ENCODE results near the gene GPR156.
"Not testable (repeated sequence)": the region's sequence is repeated elsewhere in the genome, so short reads cannot be mapped to it uniquely, and the experiment has no call there.

The GPR156 gene

GRCh38 chr3:120245386-120245785 lies 39.6 kb downstream of the GPR156 start:
- TF ChIP-seq CTCF (conservative IDR thresholded peaks at IDR 0.05; ENCODE audit: low read length) = no peak
- no peak overlapping the region for H3K4me3 ChIP-seq (ENCODE audit: low read length)
- no peak for DNase-seq (ENCODE audit: low read depth)

GRCh38 chr3:120244834-120245225 lies 40.2 kb downstream of the GPR156 start:
- no peak overlapping the region for H3K4me3 ChIP-seq (ENCODE audit: low read length)
- no peak for DNase-seq (ENCODE audit: low read depth)
- TF ChIP-seq CTCF (conservative IDR thresholded peaks at IDR 0.05; ENCODE audit: low read length) = no peak

GRCh38 chr3:120239644-120240043 lies 45.4 kb downstream of the GPR156 start:
- no peak for TF ChIP-seq CTCF (conservative IDR thresholded peaks at IDR 0.05; ENCODE audit: low read length)
- no peak for DNase-seq (ENCODE audit: low read depth)
- H3K4me3 ChIP-seq (ENCODE audit: low read length) = no peak overlapping the region

GRCh38 chr3:120227710-120228347 lies 57.2 kb downstream of the GPR156 start:
- DNase-seq (ENCODE audit: low read depth) = no peak
- no peak overlapping the region for H3K4me3 ChIP-seq (ENCODE audit: low read length)
- TF ChIP-seq CTCF (conservative IDR thresholded peaks at IDR 0.05; ENCODE audit: low read length) = no peak

GRCh38 chr3:120224237-120224636 lies 60.8 kb downstream of the GPR156 start:
- TF ChIP-seq CTCF (conservative IDR thresholded peaks at IDR 0.05; ENCODE audit: low read length) = no peak
- no peak overlapping the region for H3K4me3 ChIP-seq (ENCODE audit: low read length)
- no peak for DNase-seq (ENCODE audit: low read depth)

- no peak overlapping the region for H3K4me3 ChIP-seq (ENCODE audit: low read length)
- no peak for DNase-seq (ENCODE audit: low read depth)
- TF ChIP-seq CTCF (conservative IDR thresholded peaks at IDR 0.05; ENCODE audit: low read length) = no peak
These were observed 66.0 kb downstream of the GPR156 start for GRCh38 chr3:120218981-120219380.

GRCh38 chr3:120216633-120217032 lies 68.4 kb downstream of the GPR156 start:
- not testable (repeated sequence) for H3K4me3 ChIP-seq (ENCODE audit: low read length); DNase-seq (ENCODE audit: low read depth)

GRCh38 chr3:120214176-120214575 lies 70.8 kb downstream of the GPR156 start:
- DNase-seq (ENCODE audit: low read depth) = peak; percentile 25
- H3K4me3 ChIP-seq (ENCODE audit: low read length) = no peak overlapping the region

More at GRCh38 chr3:120214176-120214575, 70.8 kb downstream of the GPR156 start:
- TF ChIP-seq CTCF (conservative IDR thresholded peaks at IDR 0.05; ENCODE audit: low read length) = no peak

Data from AG10803 (cell line).